GM23248 (cell line): ENCODE measurements around the gene CHST4.
"Not testable (repeated sequence)": the region's sequence is repeated elsewhere in the genome, so short reads cannot be mapped to it uniquely, and the experiment has no call there.

Experiments
- EZH2 ChIP-seq: fragments of 200-600 bp; sonication (generic); IDR thresholded peaks from 2 replicates; pipeline ENCODE4 v1.6.1; 2018; ENCODE audit warnings: antibody characterized with exemption, mild to moderate bottlenecking; ENCODE audit not compliant: insufficient read depth, poor library complexity, severe bottlenecking
- EZH2phosphoT487 ChIP-seq: fragments of 200-600 bp; sonication (generic); IDR thresholded peaks from 2 replicates; pipeline ENCODE4 v1.6.1; 2018; ENCODE audit warnings: antibody characterized with exemption, moderate library complexity, mild to moderate bottlenecking, low read depth; ENCODE audit not compliant: insufficient read depth

DNA sequence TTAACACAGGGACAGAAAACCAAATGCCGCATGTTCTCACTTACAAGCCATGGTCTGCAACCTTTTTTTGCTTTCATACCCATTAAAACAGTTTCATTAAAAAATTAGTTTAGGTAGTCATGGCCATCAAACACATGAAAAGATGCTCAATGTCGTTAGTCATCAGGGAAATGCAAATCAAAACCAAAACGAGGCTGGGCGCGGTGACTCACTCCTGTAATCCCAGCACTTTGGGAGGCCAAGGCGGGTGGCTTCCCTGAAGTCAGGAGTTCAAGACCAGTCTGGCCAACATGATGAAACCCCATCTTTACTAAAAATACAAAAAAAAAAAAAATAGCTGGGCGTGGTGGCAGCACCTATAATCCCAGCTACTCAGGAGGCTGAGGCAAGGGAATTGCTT is 22.2 kb upstream of the CHST4 start:
- TF ChIP-seq EZH2, EZH2phosphoT487: not testable (repeated sequence)
